Adrenal gland (tissue), 12 donors: ENCODE results near the gene C9orf50. TPM values are rescaled to one million over a fixed set of nuclear protein-coding genes. Genes with fewer than 3 reads are reported as not detected.
A peak's percentile ranks its signal among the peaks of the same experiment; 100 is the strongest.

ENCODE experiments used
- DNase-seq, 7 donors: peaks; one replicate each; pipeline ENCODE4 v3.0.0-alpha.2; 2019 to 2020
- H3K27ac ChIP-seq, 5 donors: fragments of 200-600 bp; sonication (generic) in 4 of 5; 1 replicate in 3 of 5; 2 replicates in 2 of 5; pipeline versions ENCODE4 v1.5.1 to v1.8.0; 2016 to 2020; ENCODE audit warnings: mild to moderate bottlenecking in 1 of 5
- H3K27me3 ChIP-seq: fragments of 200-600 bp; 2 replicates; pipeline ENCODE4 v1.8.0; 2021
- H3K36me3 ChIP-seq, 2 donors: fragments of 200-600 bp; replicated peaks in 1 of 2; 1 replicate in 1 of 2; 2 replicates in 1 of 2; pipeline versions ENCODE4 v1.5.1 to v1.8.0; 2018 to 2022
- H3K4me1 ChIP-seq, 2 donors: fragments of 200-600 bp; replicated peaks in 1 of 2; 1 replicate in 1 of 2; 2 replicates in 1 of 2; pipeline versions ENCODE4 v1.5.1 to v1.8.0; 2018 to 2021
- H3K4me3 ChIP-seq, 4 donors: fragments of 200-600 bp; sonication (generic) in 3 of 4; one replicate each; pipeline ENCODE4 v1.5.1; 2016 to 2018
- H3K9me3 ChIP-seq, 3 donors: fragments of 200-600 bp; sonication (generic) in 1 of 3; replicated peaks in 1 of 3; 1 replicate in 2 of 3; 2 replicates in 1 of 3; pipeline versions ENCODE4 v1.5.1 to v1.8.0; 2016 to 2021
- POLR2A ChIP-seq, 2 donors: fragments of 450-650 bp; IDR thresholded peaks; one replicate each; pipeline ENCODE4 v1.6.1; 2017; ENCODE audit warnings: antibody characterized with exemption in 2 of 2, mild to moderate bottlenecking in 2 of 2, moderate library complexity in 1 of 2
- WGBS, 4 donors: extraction: QIAGEN DNeasy Blood & Tissue Kit in 2 of 4; methylation state at CpG; one replicate each; pipeline versions ENCODE4 v1.1.5 to v1.1.7; 2013 to 2017; 5-methylcytosine and 5-hydroxymethylcytosine counted together
- intact Hi-C, 2 donors: fragments of 100-400 bp; cut with DNase I; formaldehyde crosslinking; loops; one replicate each; pipeline versions ENCODE4 v1.14.1 to v1.15.0; 2022 to 2023
- polyA plus RNA-seq, 3 donors: library from polyadenylated mRNA; stranded (reverse); fragments of 200-250 nt in 2 of 3; fragments of 350-450 nt in 1 of 3; fragmentation: Illumina TruSeq in 1 of 3; extraction: RNeasy Lipid Tissue Mini Kit (QIAGEN cat#74804) in 1 of 3; gene quantifications; one replicate each; pipeline ENCODE4 v1.2.3, GENCODE V29; 2013 to 2014
- total RNA-seq, 9 donors: library from RNA; depleted of rRNA in 4 of 9; stranded (reverse); fragments of >200 nt in 4 of 9; fragments of 120-200 nt in 1 of 9; fragmentation: NEBNext Ultra II Directional in 1 of 9; extraction: Animal tissue kit (Norgen Biotek cat#: 25700) in 1 of 9; gene quantifications; one replicate each; pipeline versions ENCODE4 v1.1.0 to v1.2.4, GENCODE V29; 2013 to 2023
- TF ChIP-seq, protein P1 (sequence below), 6 experiments: fragments of 450-650 bp in 4 of 6; fragments of 200-600 bp in 2 of 6; sonication (generic) in 1 of 6; IDR thresholded peaks; 1 replicate in 5 of 6; 2 replicates in 1 of 6; pipeline versions ENCODE4 v1.5.1 to v1.8.0; 2016 to 2021; ENCODE audit warnings: antibody characterized with exemption in 6 of 6, mild to moderate bottlenecking in 2 of 6, moderate library complexity in 1 of 6
- donor health status: healthy with polysubstance abuse.
- donor health status: Bipolar disorder and iron deficiency.
- donor health status: DM: yes; HTN: yes; CAD: no.
- donor health status: DM: no; HTN: no; CAD: no.
- donor health status: DM: no; HTN: no; CAD: no.
- donor health status: DM: yes; HTN: yes; CAD: no.

The C9orf50 gene
- total and polyA plus RNA-seq, 12 donors, result 0.11 to 0.74 (median 0.37) TPM; not detected in 7

DNA sequence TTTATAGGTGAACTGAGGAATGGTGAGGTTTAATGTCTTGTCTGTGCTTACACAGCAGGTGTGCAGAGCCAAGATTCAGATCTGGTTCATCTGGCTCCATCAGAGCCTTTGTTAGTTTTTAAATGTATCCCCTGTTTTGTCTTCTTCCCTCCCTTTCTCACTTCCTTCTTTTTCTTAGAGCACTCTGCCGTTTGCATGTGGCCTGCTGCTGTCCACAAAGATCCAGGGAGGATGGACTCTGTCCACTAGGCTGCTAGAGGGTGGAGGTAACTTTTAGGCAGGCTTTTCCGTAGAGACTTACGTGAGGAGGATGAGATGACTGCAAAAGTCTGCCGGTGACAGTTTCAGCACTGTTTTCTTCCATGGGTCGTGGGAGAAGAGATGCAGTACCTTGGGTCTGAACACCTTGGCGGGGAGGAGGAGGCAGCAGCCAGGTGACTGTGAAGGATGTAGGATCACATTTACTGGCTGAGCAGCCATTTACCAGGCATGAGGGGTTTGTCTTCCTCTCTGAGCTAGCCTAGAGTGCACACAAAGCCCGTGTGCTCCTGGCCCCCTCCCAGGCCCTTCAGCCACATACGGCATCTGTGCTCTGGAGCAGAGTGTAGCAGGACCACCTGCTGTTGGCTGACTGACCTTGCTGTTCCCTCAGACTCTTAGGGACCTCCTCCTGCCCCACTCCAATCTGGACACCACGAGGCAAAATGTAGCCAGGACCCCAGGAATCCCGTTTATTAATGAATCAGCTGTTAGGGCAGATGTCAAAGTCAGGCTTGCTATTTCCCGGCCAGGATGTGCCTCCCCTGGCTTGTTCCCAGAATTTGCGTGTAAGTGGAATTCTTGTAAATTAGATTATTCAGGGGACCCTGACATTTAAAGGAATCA lies 6.9 kb upstream of the C9orf50 start:
- peak overlapping the region in 1 of 4 donors; percentile 86 for H3K4me3 ChIP-seq
- TF ChIP-seq, protein P1, sequence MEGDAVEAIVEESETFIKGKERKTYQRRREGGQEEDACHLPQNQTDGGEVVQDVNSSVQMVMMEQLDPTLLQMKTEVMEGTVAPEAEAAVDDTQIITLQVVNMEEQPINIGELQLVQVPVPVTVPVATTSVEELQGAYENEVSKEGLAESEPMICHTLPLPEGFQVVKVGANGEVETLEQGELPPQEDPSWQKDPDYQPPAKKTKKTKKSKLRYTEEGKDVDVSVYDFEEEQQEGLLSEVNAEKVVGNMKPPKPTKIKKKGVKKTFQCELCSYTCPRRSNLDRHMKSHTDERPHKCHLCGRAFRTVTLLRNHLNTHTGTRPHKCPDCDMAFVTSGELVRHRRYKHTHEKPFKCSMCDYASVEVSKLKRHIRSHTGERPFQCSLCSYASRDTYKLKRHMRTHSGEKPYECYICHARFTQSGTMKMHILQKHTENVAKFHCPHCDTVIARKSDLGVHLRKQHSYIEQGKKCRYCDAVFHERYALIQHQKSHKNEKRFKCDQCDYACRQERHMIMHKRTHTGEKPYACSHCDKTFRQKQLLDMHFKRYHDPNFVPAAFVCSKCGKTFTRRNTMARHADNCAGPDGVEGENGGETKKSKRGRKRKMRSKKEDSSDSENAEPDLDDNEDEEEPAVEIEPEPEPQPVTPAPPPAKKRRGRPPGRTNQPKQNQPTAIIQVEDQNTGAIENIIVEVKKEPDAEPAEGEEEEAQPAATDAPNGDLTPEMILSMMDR (IDR thresholded peaks at IDR 0.05), result no peak
- peak in 4 of 7 donors; percentile 54 to 85 (median 70) for DNase-seq
- peaks cover 0 to 2% of the 10 kb centered on the region in 2 donors for H3K36me3 ChIP-seq
- no peaks in the 10 kb centered on the region for H3K27me3 ChIP-seq
- peaks cover 38 to 50% of the 10 kb centered on the region in 2 donors for H3K4me1 ChIP-seq
- H3K27ac ChIP-seq, result peak overlapping the region; percentile 79 to 98 (median 94)
- no peaks in the 10 kb centered on the region for H3K9me3 ChIP-seq
- 23 to 36% (median 25%) methylated on average over 10 to 12 of the region's 12 CpGs for whole genome bisulfite sequencing, 4 donors
- intact Hi-C loops, result no loop called here

DNA sequence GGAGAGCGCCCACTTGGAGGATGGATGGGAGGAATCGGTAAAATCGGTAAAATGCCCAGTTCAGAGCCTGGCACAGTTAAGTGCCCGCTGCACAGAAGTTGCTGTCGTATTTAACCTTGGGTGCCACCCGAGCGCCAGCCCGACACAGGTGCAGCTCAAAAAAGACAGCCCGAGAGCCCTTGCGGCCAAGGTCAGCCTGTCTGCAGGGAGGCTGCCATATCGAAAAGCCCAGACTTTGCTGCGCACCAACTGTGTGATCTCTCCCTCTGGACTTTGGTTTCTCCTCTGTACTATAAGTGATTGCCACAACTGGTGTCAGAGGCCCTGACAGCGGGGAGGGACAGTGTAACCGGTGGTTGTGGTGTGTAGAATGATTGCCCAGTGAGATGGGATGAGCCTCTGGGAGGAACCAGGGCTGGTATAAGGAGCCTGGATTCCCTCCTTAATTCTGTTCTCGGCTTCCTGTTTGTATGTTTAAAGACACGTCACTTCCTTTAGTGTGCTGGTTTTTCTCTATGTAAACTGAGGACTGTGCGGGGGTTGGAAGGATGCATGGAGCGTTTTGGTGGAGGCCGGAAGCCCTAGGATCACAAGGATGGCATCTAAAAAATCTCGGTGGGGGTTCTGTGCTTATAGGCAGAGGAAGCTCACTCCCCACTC lies 5.9 kb upstream of the C9orf50 start:
- DNase-seq, result peak in 6 of 7 donors; percentile 61 to 81 (median 69)
- 0 to 2% (median 1%) methylated on average over 12 to 20 of the region's 20 CpGs for WGBS, 4 donors
- H3K4me1 ChIP-seq, result peaks cover 34 to 48% of the 10 kb centered on the region in 2 donors

DNA sequence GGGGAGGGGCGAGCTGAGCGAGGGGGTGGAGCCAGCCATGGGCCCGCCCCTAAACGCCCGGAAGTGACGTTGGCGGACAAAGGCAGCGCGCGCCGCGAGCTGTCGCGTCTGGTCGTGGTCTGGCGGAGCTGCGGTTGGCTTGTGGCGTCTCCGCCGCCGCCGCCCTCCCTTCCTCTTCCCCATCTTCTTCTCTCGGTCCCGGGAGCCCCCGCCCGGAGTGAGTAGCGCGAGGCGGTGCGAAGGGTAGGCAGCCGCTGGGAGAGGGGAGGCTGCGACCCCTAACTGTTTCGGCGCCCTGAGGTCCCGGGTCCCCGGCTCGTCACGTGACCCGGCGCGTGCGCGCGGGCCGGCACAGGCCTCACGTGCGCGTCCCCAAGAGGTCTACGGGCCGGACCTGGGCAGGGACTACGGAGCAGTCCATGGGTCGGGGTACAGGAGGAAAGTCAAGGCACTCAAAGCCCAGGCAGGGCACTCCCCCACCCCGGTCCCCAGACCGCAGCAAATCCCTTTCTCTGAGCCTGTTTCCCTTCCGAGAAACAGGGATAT lies 5.3 kb upstream of the C9orf50 start, which contains the start of gene NTMT1:
Gene NTMT1 (plus strand): TSS at position 85 of the 546 bp plus-strand sequence. CDS start 6,541 bp downstream, outside the sequence.
- Histone ChIP-seq H3K4me1 (peaks cover 32 to 42% of the 10 kb centered on the region in 2 donors), H3K9me3 (no peaks in the 10 kb centered on the region), H3K36me3 (no peaks in the 10 kb centered on the region), H3K4me3 (peak within 1 kb of the TSS; percentile 26 to 94 (median 78)), H3K27ac (peak within 1 kb of the TSS; percentile 79 to 98 (median 94)), H3K27me3 (no peaks in the 10 kb centered on the region)
- TF ChIP-seq, protein P1 (IDR thresholded peaks at IDR 0.05), result peak in 1 of 6 experiments; percentile 8
- peak; percentile 94 to 98 for TF ChIP-seq POLR2A (IDR thresholded peaks at IDR 0.05)
- DNase-seq, result peak; percentile 85 to 95 (median 92)
- intact Hi-C loops, result no loop called here
- WGBS, 4 donors, result 0% methylated on average over 12 to 55 of the region's 55 CpGs

More for the DNA sequence above, 5.9 kb upstream of the C9orf50 start:
- H3K27me3 ChIP-seq, result no peaks in the 10 kb centered on the region
- H3K36me3 ChIP-seq, result no peaks in the 10 kb centered on the region
- intact Hi-C loops, result no loop called here
- no peaks in the 10 kb centered on the region for H3K9me3 ChIP-seq
- peak overlapping the region; percentile 26 to 94 (median 78) for H3K4me3 ChIP-seq
- H3K27ac ChIP-seq, result peak overlapping the region; percentile 79 to 98 (median 94)
- TF ChIP-seq, protein P1 (IDR thresholded peaks at IDR 0.05), result no peak
- peak in 1 of 2 donors; percentile 40 for TF ChIP-seq POLR2A (IDR thresholded peaks at IDR 0.05)

DNA sequence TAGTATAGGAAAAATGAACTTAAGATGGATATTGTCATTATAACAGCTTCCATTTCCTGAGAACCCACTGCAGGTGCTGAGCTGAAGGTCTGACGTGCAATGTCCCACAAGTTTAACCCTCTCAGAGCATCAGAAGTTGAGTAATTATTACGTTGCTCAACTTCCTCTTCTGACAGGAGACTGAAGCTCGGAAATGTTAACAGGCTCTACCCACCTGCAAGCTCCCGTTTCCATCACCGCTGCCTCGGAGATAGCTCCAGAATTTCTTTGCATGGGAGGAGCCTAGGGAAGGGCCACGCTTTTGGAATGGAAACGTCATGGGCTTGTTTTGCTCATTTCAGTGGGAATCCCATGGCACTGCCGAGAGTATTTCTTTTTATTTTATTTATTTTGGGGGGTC lies 4.0 kb upstream of the C9orf50 start:
- WGBS, 4 donors, result 43 to 58% (median 49%) methylated on average over 9 of the region's 9 CpGs
- peaks cover 32 to 38% of the 10 kb centered on the region in 2 donors for H3K4me1 ChIP-seq
- intact Hi-C loops, result no loop called here
- H3K27ac ChIP-seq, result no peak overlapping the region
- no peaks in the 10 kb centered on the region for H3K27me3 ChIP-seq
- DNase-seq, result no peak
- no peak overlapping the region for H3K4me3 ChIP-seq
- TF ChIP-seq POLR2A (IDR thresholded peaks at IDR 0.05), result no peak
- TF ChIP-seq, protein P1 (IDR thresholded peaks at IDR 0.05), result no peak
- no peaks in the 10 kb centered on the region for H3K9me3 ChIP-seq
- H3K36me3 ChIP-seq, result no peaks in the 10 kb centered on the region
